IPS-15b (cell line): ENCODE results near the gene MYO18A.
"Not testable (repeated sequence)": the region's sequence is repeated elsewhere in the genome, so short reads cannot be mapped to it uniquely, and the experiment has no call there.

Experiments
- H3K27me3 ChIP-seq: one replicate; pipeline ENCODE4 v1.6.1; 2013; ENCODE audit warnings: low read length; ENCODE audit not compliant: control insufficient read depth, insufficient read depth
- H3K36me3 ChIP-seq: one replicate; pipeline ENCODE4 v1.6.1; 2013; ENCODE audit warnings: low read length; ENCODE audit not compliant: control insufficient read depth, insufficient read depth
- H3K4me1 ChIP-seq: one replicate; pipeline ENCODE4 v1.6.1; 2013; ENCODE audit warnings: mild to moderate bottlenecking, low read length; ENCODE audit not compliant: control insufficient read depth, insufficient read depth
- H3K4me3 ChIP-seq: one replicate; pipeline ENCODE4 v1.5.1; 2013; ENCODE audit warnings: low read depth, low read length
- H3K9ac ChIP-seq: one replicate; pipeline ENCODE4 v1.6.1; 2013; ENCODE audit warnings: low read depth, mild to moderate bottlenecking, low read length
- H3K9me3 ChIP-seq: one replicate; pipeline ENCODE4 v1.6.1; 2013; ENCODE audit warnings: mild to moderate bottlenecking, low read length; ENCODE audit not compliant: control insufficient read depth, insufficient read depth

The MYO18A gene

GRCh38 chr17:29180034-29180787 lies at the start of gene MYO18A:
TSS of gene MYO18A (minus strand) at chr17:29180398. CDS start at chr17:29166940, 13,458 bp downstream.
- no peaks in the 10 kb centered on the region for H3K9me3 ChIP-seq
- H3K9ac ChIP-seq, result no peak within 1 kb of the TSS
- H3K36me3 ChIP-seq, result no peaks in the 10 kb centered on the region
- peaks cover 12% of the 10 kb centered on the region for H3K27me3 ChIP-seq
- peaks cover 20% of the 10 kb centered on the region for H3K4me1 ChIP-seq
- H3K4me3 ChIP-seq, result peak within 1 kb of the TSS; percentile 79

GRCh38 chr17:29225396-29225795 lies 45.2 kb upstream of the MYO18A start:
- Histone ChIP-seq H3K4me1 (no peaks in the 10 kb centered on the region), H3K27me3 (no peaks in the 10 kb centered on the region), H3K36me3 (no peaks in the 10 kb centered on the region), H3K9me3 (no peaks in the 10 kb centered on the region), H3K4me3 (no peak overlapping the region), H3K9ac (no peak overlapping the region)

- not testable (repeated sequence) for H3K4me1 ChIP-seq, H3K4me3 ChIP-seq, H3K36me3 ChIP-seq
These were observed 41.1 kb upstream of the MYO18A start for GRCh38 chr17:29221338-29221737.

GRCh38 chr17:29219378-29220047 lies 39.3 kb upstream of the MYO18A start:
- no peak overlapping the region for H3K9ac ChIP-seq
- no peak overlapping the region for H3K4me3 ChIP-seq
- no peaks in the 10 kb centered on the region for H3K27me3 ChIP-seq
- no peaks in the 10 kb centered on the region for H3K4me1 ChIP-seq
- no peaks in the 10 kb centered on the region for H3K36me3 ChIP-seq
- no peaks in the 10 kb centered on the region for H3K9me3 ChIP-seq

More at GRCh38 chr17:29221338-29221737, 41.1 kb upstream of the MYO18A start:
- H3K9me3 ChIP-seq, H3K9ac ChIP-seq, H3K27me3 ChIP-seq: not testable (repeated sequence)

- Histone ChIP-seq H3K27me3 (no peaks in the 10 kb centered on the region), H3K36me3 (no peaks in the 10 kb centered on the region), H3K9me3 (no peaks in the 10 kb centered on the region), H3K9ac (no peak overlapping the region), H3K4me3 (no peak overlapping the region), H3K4me1 (no peaks in the 10 kb centered on the region)
These were observed 36.7 kb upstream of the MYO18A start for GRCh38 chr17:29216856-29217255.

- Histone ChIP-seq H3K9me3 (no peaks in the 10 kb centered on the region), H3K4me1 (no peaks in the 10 kb centered on the region), H3K9ac (no peak overlapping the region), H3K27me3 (no peaks in the 10 kb centered on the region), H3K36me3 (no peaks in the 10 kb centered on the region), H3K4me3 (no peak overlapping the region)
These were observed 36.0 kb upstream of the MYO18A start for GRCh38 chr17:29216181-29216580.

- H3K9ac ChIP-seq, result no peak overlapping the region
- H3K27me3 ChIP-seq, result no peaks in the 10 kb centered on the region
- H3K36me3 ChIP-seq, result no peaks in the 10 kb centered on the region
- no peak overlapping the region for H3K4me3 ChIP-seq
- H3K4me1 ChIP-seq, result no peaks in the 10 kb centered on the region
- no peaks in the 10 kb centered on the region for H3K9me3 ChIP-seq
These were observed 35.5 kb upstream of the MYO18A start for GRCh38 chr17:29215717-29216116.

GRCh38 chr17:29215174-29215573 lies 35.0 kb upstream of the MYO18A start:
- Histone ChIP-seq H3K27me3 (no peaks in the 10 kb centered on the region), H3K9ac (no peak overlapping the region), H3K4me3 (no peak overlapping the region), H3K4me1 (no peaks in the 10 kb centered on the region), H3K36me3 (no peaks in the 10 kb centered on the region), H3K9me3 (no peaks in the 10 kb centered on the region)

- H3K27me3 ChIP-seq, result no peaks in the 10 kb centered on the region
- no peak overlapping the region for H3K4me3 ChIP-seq
- no peak overlapping the region for H3K9ac ChIP-seq
- H3K9me3 ChIP-seq, result no peaks in the 10 kb centered on the region
- no peaks in the 10 kb centered on the region for H3K4me1 ChIP-seq
- H3K36me3 ChIP-seq, result no peaks in the 10 kb centered on the region
These were observed 34.3 kb upstream of the MYO18A start for GRCh38 chr17:29214215-29215146.

GRCh38 chr17:29212681-29213121 lies 32.5 kb upstream of the MYO18A start:
- no peak overlapping the region for H3K4me3 ChIP-seq
- no peaks in the 10 kb centered on the region for H3K9me3 ChIP-seq
- no peak overlapping the region for H3K9ac ChIP-seq
- H3K4me1 ChIP-seq, result no peaks in the 10 kb centered on the region
- H3K36me3 ChIP-seq, result no peaks in the 10 kb centered on the region
- H3K27me3 ChIP-seq, result no peaks in the 10 kb centered on the region

- Histone ChIP-seq H3K4me1 (no peaks in the 10 kb centered on the region), H3K9me3 (no peaks in the 10 kb centered on the region), H3K27me3 (no peaks in the 10 kb centered on the region), H3K9ac (no peak overlapping the region), H3K36me3 (no peaks in the 10 kb centered on the region), H3K4me3 (no peak overlapping the region)
These were observed 32.0 kb upstream of the MYO18A start for GRCh38 chr17:29212094-29212631.
